ENCODE measurements around the gene SMAD5.

The SMAD5 gene

DNA sequence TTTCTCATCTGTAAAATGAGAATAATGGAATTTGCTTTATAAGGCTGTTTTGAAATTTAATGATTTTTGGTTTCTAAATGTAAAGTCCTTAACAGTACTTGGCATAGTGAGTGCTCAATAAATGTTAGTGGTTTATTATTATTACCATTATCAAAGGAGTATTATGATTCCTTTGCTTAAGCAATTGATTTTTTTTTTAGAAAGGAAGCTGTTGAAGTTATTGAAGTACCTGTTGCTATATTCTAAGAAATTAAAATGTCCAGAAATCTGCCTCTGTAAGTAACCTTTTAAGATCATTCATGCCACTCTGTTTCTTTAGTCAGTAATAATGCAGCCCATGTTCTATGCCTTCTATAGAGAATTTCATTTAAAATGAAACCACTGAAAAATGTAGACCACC, 15.0 kb downstream of the SMAD5 start:
- H3K4me1 ChIP-seq (ENCODE audit: insufficient read depth, low read length, severe bottlenecking): peaks cover 11% of the 10 kb centered on the region
- H2AFZ ChIP-seq (ENCODE audit: low read length): no peak overlapping the region
- H4K20me1 ChIP-seq (ENCODE audit: insufficient read depth, low read length): 0 out of 2 replicates have a peak, but pooled peaks cover 5% of the 10 kb centered on the region
- H3K36me3 ChIP-seq (ENCODE audit: insufficient read depth, low read length): peaks cover 15% of the 10 kb centered on the region
- H3K9me2 ChIP-seq (ENCODE audit: low read depth, low read length): no peaks in the 10 kb centered on the region
- H3K4me3 ChIP-seq (ENCODE audit: low read depth, low read length, poor library complexity, severe bottlenecking): no peak overlapping the region
- H3K79me2 ChIP-seq (ENCODE audit: insufficient read depth, low read length): peaks cover 96% of the 10 kb centered on the region
- TF ChIP-seq EZH2 (IDR thresholded peaks at IDR 0.05; ENCODE audit: borderline replicate concordance, low read length): no peak
- TF ChIP-seq, protein P1, sequence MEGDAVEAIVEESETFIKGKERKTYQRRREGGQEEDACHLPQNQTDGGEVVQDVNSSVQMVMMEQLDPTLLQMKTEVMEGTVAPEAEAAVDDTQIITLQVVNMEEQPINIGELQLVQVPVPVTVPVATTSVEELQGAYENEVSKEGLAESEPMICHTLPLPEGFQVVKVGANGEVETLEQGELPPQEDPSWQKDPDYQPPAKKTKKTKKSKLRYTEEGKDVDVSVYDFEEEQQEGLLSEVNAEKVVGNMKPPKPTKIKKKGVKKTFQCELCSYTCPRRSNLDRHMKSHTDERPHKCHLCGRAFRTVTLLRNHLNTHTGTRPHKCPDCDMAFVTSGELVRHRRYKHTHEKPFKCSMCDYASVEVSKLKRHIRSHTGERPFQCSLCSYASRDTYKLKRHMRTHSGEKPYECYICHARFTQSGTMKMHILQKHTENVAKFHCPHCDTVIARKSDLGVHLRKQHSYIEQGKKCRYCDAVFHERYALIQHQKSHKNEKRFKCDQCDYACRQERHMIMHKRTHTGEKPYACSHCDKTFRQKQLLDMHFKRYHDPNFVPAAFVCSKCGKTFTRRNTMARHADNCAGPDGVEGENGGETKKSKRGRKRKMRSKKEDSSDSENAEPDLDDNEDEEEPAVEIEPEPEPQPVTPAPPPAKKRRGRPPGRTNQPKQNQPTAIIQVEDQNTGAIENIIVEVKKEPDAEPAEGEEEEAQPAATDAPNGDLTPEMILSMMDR (IDR thresholded peaks at IDR 0.05; ENCODE audit: low read length): no peak
- H3K27me3 ChIP-seq (ENCODE audit: insufficient read depth, low read length): no peaks in the 10 kb centered on the region
- no peak overlapping the region for H3K27ac ChIP-seq (ENCODE audit: low read depth, low read length, poor library complexity, severe bottlenecking)
- H3K9ac ChIP-seq (ENCODE audit: low read length): no peak overlapping the region
- H3F3A ChIP-seq (ENCODE audit: insufficient read depth, low read length): no peaks in the 10 kb centered on the region
- H3K4me2 ChIP-seq (ENCODE audit: low read length): no peak overlapping the region
- H3K9me3 ChIP-seq (ENCODE audit: low read length): no peaks in the 10 kb centered on the region

DNA sequence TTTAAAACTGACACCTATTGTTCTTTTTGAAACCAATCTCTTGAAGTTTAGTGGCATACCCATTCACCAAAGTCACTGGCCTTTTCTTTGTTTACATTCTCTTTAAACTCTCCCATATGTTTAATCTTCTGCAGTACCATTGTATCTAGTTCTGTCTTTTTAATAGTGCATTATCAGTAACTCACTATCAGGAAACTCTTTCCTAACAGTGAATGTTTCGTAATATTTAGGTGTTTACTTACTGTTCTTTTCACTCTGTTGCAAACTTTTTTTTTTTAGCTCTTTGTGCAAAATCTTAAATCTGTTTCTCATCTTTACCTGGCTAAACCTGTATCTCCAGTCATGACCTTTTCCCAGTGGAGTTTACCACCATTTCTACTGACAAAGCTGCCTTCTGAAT, 17.2 kb downstream of the SMAD5 start:
- no peak for TF ChIP-seq EZH2 (IDR thresholded peaks at IDR 0.05; ENCODE audit: borderline replicate concordance, low read length)
- TF ChIP-seq, protein P1 (IDR thresholded peaks at IDR 0.05; ENCODE audit: low read length): no peak
- Histone ChIP-seq H3K4me1 (ENCODE audit: insufficient read depth, low read length, severe bottlenecking) (peaks cover 4% of the 10 kb centered on the region), H4K20me1 (ENCODE audit: insufficient read depth, low read length) (0 out of 2 replicates have a peak, but pooled peaks cover 5% of the 10 kb centered on the region), H2AFZ (ENCODE audit: low read length) (no peak overlapping the region), H3K9me3 (ENCODE audit: low read length) (no peaks in the 10 kb centered on the region), H3K9me2 (ENCODE audit: low read depth, low read length) (no peaks in the 10 kb centered on the region), H3K9ac (ENCODE audit: low read length) (no peak overlapping the region), H3K4me2 (ENCODE audit: low read length) (no peak overlapping the region), H3K36me3 (ENCODE audit: insufficient read depth, low read length) (peaks cover 37% of the 10 kb centered on the region), H3K79me2 (ENCODE audit: insufficient read depth, low read length) (peaks cover 91% of the 10 kb centered on the region), H3K4me3 (ENCODE audit: low read depth, low read length, poor library complexity, severe bottlenecking) (no peak overlapping the region), H3K27me3 (ENCODE audit: insufficient read depth, low read length) (no peaks in the 10 kb centered on the region), H3F3A (ENCODE audit: insufficient read depth, low read length) (no peaks in the 10 kb centered on the region), H3K27ac (ENCODE audit: low read depth, low read length, poor library complexity, severe bottlenecking) (no peak overlapping the region)

DNA sequence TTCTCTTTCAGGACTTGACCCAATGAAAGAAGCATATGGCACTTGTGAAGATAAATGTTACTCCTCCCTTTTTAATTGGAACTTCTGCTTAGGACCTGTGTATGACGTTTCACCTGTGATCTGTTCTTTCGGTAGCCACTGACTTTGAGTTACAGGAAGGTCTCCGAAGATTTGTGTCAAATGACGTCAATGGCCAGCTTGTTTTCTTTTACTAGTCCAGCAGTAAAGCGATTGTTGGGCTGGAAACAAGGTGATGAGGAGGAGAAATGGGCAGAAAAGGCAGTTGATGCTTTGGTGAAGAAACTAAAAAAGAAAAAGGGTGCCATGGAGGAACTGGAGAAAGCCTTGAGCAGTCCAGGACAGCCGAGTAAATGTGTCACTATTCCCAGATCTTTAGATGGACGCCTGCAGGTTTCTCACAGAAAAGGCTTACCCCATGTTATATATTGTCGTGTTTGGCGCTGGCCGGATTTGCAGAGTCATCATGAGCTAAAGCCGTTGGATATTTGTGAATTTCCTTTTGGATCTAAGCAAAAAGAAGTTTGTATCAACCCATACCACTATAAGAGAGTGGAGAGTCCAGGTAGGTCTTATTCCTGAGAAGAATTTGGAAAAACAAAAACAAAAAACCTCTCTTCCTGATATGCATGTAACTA, 21.1 kb downstream of the SMAD5 start:
- Histone ChIP-seq H3K36me3 (ENCODE audit: insufficient read depth, low read length) (peaks cover 61% of the 10 kb centered on the region), H3K4me2 (ENCODE audit: low read length) (no peak overlapping the region)
- TF ChIP-seq, protein P1 (IDR thresholded peaks at IDR 0.05; ENCODE audit: low read length): no peak
- no peak for TF ChIP-seq EZH2 (IDR thresholded peaks at IDR 0.05; ENCODE audit: borderline replicate concordance, low read length)

More for the DNA sequence above, 21.1 kb downstream of the SMAD5 start:
- Histone ChIP-seq H3K9me2 (ENCODE audit: low read depth, low read length) (no peaks in the 10 kb centered on the region), H3K9ac (ENCODE audit: low read length) (no peak overlapping the region), H3F3A (ENCODE audit: insufficient read depth, low read length) (no peaks in the 10 kb centered on the region), H2AFZ (ENCODE audit: low read length) (no peak overlapping the region), H4K20me1 (ENCODE audit: insufficient read depth, low read length) (no peaks in the 10 kb centered on the region), H3K27ac (ENCODE audit: low read depth, low read length, poor library complexity, severe bottlenecking) (no peak overlapping the region), H3K4me3 (ENCODE audit: low read depth, low read length, poor library complexity, severe bottlenecking) (no peak overlapping the region), H3K79me2 (ENCODE audit: insufficient read depth, low read length) (peaks cover 55% of the 10 kb centered on the region), H3K9me3 (ENCODE audit: low read length) (no peaks in the 10 kb centered on the region), H3K27me3 (ENCODE audit: insufficient read depth, low read length) (no peaks in the 10 kb centered on the region), H3K4me1 (ENCODE audit: insufficient read depth, low read length, severe bottlenecking) (no peaks in the 10 kb centered on the region)
